Spinal cord (tissue), 10 donors: ENCODE results near the gene RNF148. TPM values are rescaled to one million over a fixed set of nuclear protein-coding genes. Genes with fewer than 3 reads are reported as not detected.

Experiments used
- DNase-seq, 6 donors: peaks; one replicate each; pipeline versions ENCODE4 v3.0.0 to v3.0.0-alpha.2; 2013 to 2015; ENCODE audit warnings: low spot score in 6 of 6, low read depth in 4 of 6
- H3K27ac ChIP-seq: one replicate; pipeline ENCODE4 v1.5.1; 2013; ENCODE audit warnings: low read depth, low read length, control low read depth
- H3K27me3 ChIP-seq: one replicate; pipeline ENCODE4 v1.6.1; 2013; ENCODE audit warnings: low read length; ENCODE audit not compliant: control insufficient read depth, insufficient read depth
- H3K36me3 ChIP-seq: one replicate; pipeline ENCODE4 v1.6.1; 2013; ENCODE audit warnings: low read length; ENCODE audit not compliant: control insufficient read depth, insufficient read depth
- H3K4me1 ChIP-seq: one replicate; pipeline ENCODE4 v1.6.1; 2013; ENCODE audit warnings: low read length; ENCODE audit not compliant: control insufficient read depth, insufficient read depth
- H3K4me3 ChIP-seq: one replicate; pipeline ENCODE4 v1.5.1; 2013; ENCODE audit warnings: low read depth, low read length, control low read depth
- H3K9me3 ChIP-seq: one replicate; pipeline ENCODE4 v1.6.1; 2013; ENCODE audit warnings: low read length; ENCODE audit not compliant: control insufficient read depth, insufficient read depth
- WGBS: methylation state at CpG from one replicate; pipeline ENCODE4 v1.1.5; 2013; ENCODE audit warnings: missing lambda C conversion rate; ENCODE audit not compliant: insufficient coverage; 5-methylcytosine and 5-hydroxymethylcytosine counted together
- polyA plus RNA-seq, 2 donors: library from polyadenylated mRNA; unstranded; fragments of 120-200 nt; gene quantifications; one replicate each; pipeline ENCODE4 v1.2.1, GENCODE V29; 2013; ENCODE audit not compliant: insufficient read length in 2 of 2
- small RNA-seq: library from RNA; depleted of rRNA; stranded (forward); fragments of <200 nt; gene quantifications from one replicate; pipeline ENCODE3, GENCODE V24; 2014; ENCODE audit warnings: low replicate concordance
- total RNA-seq, 2 donors: library from RNA; depleted of rRNA in 1 of 2; stranded (reverse); fragments of 120-200 nt in 1 of 2; fragments of >200 nt in 1 of 2; gene quantifications; one replicate each; pipeline versions ENCODE4 v1.2.3 to v1.2.4, GENCODE V29; 2013 to 2014
- donor health status: healthy.

The RNF148 gene
- total and polyA plus RNA-seq, 4 donors = 0.99 to 1.6 TPM; not detected in 2

DNA sequence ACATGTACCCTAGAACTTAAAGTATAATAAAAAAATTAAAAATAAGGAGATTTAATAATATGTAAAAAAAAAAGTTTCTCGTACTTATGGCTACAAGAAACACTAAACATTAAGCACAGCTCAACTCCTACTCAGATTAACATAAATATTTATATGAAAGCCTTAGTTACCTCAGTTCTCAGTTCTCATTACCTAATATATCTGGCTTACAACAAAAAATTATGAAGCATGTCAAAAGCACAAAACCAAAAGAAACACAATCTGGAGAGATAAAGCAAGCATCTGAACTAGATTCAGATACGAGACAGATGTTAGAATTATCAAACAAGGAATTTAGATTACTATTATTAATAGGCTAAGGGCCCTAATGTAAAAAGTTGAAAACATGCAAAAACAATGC, 43.9 kb downstream of the RNF148 start:
- DNase-seq = no peak
- Histone ChIP-seq H3K9me3 (no peaks in the 10 kb centered on the region), H3K4me3 (no peak overlapping the region), H3K36me3 (no peaks in the 10 kb centered on the region), H3K4me1 (no peaks in the 10 kb centered on the region), H3K27ac (no peak overlapping the region), H3K27me3 (no peaks in the 10 kb centered on the region)
- WGBS = no CpG with 5 or more reads among the region's 2 CpGs

DNA sequence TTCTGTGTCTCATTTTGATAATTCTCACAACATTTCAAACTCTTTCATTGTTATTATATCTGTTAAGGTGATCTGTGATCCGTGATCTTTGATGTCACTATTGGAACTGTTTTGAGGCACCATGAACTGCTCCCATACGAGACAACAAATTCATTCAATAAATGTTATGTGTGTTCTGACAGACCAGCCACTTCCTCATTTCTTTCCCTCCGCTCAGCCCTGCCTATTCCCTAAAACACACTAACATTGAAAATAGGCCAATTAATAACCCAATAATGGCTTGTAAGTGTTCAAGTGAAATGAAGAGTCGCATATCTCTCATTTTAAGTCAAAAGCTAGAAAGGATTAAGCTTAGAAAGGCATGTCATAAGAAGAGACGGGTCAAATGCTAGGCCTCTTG, 49.0 kb downstream of the RNF148 start:
- no peak for DNase-seq
- H3K9me3 ChIP-seq = no peaks in the 10 kb centered on the region
- H3K4me3 ChIP-seq = no peak overlapping the region
- H3K36me3 ChIP-seq = no peaks in the 10 kb centered on the region
- no peaks in the 10 kb centered on the region for H3K4me1 ChIP-seq
- no CpG with 5 or more reads among the region's 5 CpGs for WGBS
- H3K27me3 ChIP-seq = no peaks in the 10 kb centered on the region
- no peak overlapping the region for H3K27ac ChIP-seq

DNA sequence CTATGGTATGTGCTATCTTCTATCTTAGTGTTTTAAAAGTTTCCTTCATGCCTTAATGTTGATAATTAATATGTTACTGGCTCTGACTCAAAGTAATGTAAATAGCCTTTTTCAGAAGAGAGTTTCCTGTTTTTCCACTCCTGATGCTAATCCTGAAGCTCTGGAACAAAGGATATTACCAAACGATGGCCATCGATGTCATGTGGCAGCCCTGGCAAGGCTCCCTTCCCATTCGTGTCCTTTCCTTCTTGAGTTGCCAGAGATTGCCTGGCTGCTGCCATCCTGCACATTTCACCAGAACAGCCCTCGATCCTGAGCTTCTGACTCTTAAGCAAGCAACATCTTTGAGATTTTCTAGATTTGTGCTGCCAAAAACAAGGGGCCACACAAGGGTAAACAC, 49.8 kb downstream of the RNF148 start:
- WGBS = 54% methylated on average over 4 of the region's 4 CpGs
- Histone ChIP-seq H3K9me3 (no peaks in the 10 kb centered on the region), H3K27ac (no peak overlapping the region)

More for the DNA sequence above, 49.8 kb downstream of the RNF148 start:
- no peaks in the 10 kb centered on the region for H3K4me1 ChIP-seq
- no peak for DNase-seq
- H3K27me3 ChIP-seq = no peaks in the 10 kb centered on the region
- no peak overlapping the region for H3K4me3 ChIP-seq
- H3K36me3 ChIP-seq = no peaks in the 10 kb centered on the region

Small RNA genes within 50 kb of the gene (small RNA-seq; reads per million reads assigned to genes)
- gene AC006463.1 = not detected

Other genes starting within 250 kb of the RNF148 start
- 1 to 10 TPM in 1 of 2 donors, under 1 TPM in 1; 0.88 to 1.2 TPM for gene RNF133, start 3.8 kb downstream of the RNF148 start, total RNA-seq
- not detected for gene RNF133, start 3.8 kb downstream of the RNF148 start, polyA plus RNA-seq
- gene CADPS2, start 183.5 kb upstream of the RNF148 start, total RNA-seq = 10 to 100 TPM; 36.7 to 40.5 TPM
- gene CADPS2, start 183.5 kb upstream of the RNF148 start, polyA plus RNA-seq = 10 to 100 TPM; 18.7 to 24.1 TPM